Omental fat pad (tissue), 4 donors: ENCODE data around the gene TEX52. TPM values are rescaled to one million over a fixed set of nuclear protein-coding genes. Genes with fewer than 3 reads are reported as not detected.
A peak's percentile ranks its signal among the peaks of the same experiment; 100 is the strongest.

Experiments used
- ATAC-seq: fragments of 150-250 bp; one replicate; pipeline ENCODE4 v1.9.1; 2016; ENCODE audit warnings: mild to moderate bottlenecking, moderate library complexity; ENCODE audit not compliant: low FRiP score
- DNase-seq: peaks from one replicate; pipeline ENCODE4 v3.0.0-alpha.2; 2019; ENCODE audit warnings: low spot score
- total RNA-seq, 4 donors: library from RNA; depleted of rRNA; stranded (reverse); fragments of >200 nt; gene quantifications; one replicate each; pipeline ENCODE4 v1.1.0, GENCODE V29; 2016
- TF ChIP-seq, protein P1 (sequence below), 3 donors: fragments of 450-650 bp; IDR thresholded peaks; one replicate each; pipeline ENCODE4 v1.5.1; 2016 to 2017; ENCODE audit warnings: antibody characterized with exemption in 3 of 3, mild to moderate bottlenecking in 3 of 3, moderate library complexity in 2 of 3

TEX52 gene
- total RNA-seq, 4 donors from 2014 or later = not detected

DNA sequence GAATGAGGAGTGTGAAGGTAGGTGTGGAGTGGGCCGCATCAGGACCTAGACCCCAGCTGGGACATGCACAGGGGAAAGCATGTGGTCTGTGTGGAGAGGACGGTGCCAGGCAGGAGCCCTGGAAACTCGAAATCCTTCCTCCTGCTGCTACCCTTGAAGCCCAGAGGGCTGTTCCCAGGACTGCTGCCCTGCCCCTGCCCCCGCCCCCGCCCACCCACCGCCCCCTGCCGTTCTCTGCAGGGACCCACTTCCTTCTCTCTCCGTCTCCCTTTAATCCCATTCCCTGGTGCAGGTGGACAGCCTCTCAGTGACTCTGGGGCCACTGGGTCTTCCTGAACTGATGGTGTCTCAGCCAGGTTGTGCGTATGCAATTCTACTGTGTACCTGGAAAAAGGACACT lies 36.4 kb downstream of the TEX52 start:
- ATAC-seq (no peak), DNase-seq (no peak)
- TF ChIP-seq, protein P1, sequence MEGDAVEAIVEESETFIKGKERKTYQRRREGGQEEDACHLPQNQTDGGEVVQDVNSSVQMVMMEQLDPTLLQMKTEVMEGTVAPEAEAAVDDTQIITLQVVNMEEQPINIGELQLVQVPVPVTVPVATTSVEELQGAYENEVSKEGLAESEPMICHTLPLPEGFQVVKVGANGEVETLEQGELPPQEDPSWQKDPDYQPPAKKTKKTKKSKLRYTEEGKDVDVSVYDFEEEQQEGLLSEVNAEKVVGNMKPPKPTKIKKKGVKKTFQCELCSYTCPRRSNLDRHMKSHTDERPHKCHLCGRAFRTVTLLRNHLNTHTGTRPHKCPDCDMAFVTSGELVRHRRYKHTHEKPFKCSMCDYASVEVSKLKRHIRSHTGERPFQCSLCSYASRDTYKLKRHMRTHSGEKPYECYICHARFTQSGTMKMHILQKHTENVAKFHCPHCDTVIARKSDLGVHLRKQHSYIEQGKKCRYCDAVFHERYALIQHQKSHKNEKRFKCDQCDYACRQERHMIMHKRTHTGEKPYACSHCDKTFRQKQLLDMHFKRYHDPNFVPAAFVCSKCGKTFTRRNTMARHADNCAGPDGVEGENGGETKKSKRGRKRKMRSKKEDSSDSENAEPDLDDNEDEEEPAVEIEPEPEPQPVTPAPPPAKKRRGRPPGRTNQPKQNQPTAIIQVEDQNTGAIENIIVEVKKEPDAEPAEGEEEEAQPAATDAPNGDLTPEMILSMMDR (IDR thresholded peaks at IDR 0.05) = no peak

DNA sequence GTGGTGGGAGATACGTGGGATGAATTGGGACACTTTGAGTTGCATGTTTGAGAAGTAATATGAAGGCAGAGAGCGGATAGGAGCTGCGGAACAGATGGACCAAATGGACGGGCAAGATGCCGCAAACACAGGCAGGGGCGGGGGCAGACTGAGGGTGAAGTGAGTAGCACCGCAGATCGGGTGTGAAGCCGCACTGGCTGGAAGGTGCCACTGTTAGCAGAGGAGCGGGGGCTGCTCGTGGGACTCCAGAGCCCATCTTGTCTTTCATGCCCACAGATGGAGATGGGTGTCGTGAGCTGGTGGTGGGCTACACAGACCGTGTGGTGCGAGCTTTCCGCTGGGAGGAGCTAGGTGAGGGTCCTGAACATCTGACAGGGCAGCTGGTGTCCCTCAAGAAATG lies 37.0 kb downstream of the TEX52 start:
- TF ChIP-seq, protein P1 (IDR thresholded peaks at IDR 0.05) = no peak
- DNase-seq = no peak
- ATAC-seq = no peak

DNA sequence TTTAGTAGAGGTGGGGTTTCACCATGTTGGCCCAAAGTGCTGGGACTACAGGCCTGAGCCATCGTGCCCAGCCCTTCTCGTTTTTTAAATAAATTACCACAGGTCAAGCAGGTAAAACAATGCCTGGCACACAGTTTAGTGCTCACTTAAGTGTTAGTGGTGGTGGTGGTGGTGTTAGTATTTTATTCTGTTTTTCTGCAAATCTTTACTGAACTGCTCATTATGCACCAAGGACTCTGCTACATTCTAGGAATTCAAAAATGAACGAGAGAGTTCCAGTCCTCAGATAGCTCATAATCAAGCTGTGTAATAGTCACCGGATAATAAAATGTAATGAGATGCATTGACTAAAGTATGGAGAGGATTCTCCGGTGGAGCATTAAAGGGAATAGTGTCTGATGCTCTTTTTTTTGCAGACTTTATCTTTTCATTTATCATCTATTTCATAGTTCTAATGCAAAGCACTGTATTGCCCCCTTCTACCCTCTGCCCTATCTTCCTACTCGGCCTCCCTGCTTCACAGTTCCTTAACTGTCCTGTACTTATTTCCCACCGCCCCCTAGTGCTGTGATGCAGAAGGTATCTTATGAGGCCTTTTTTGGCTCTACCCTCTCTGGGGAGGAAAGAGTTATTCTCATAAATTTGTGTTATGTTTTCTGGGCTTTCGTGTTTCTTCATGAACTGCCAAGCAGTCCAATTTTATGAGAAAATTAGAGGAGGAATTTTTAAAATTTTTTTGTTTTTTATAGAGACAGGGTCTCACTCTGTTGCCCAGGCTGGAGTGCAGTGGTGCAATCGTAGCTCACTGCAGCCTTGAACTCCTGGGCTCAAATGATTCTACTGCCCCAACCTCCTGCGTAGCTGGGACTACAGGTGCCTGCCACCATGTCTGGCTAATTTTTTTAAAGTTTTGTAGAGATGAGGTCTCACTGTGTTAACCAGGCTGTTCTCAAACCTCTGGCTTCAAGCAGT lies 43.3 kb downstream of the TEX52 start:
- DNase-seq (no peak), ATAC-seq (peak; percentile 29)
- TF ChIP-seq, protein P1 (IDR thresholded peaks at IDR 0.05) = no peak

DNA sequence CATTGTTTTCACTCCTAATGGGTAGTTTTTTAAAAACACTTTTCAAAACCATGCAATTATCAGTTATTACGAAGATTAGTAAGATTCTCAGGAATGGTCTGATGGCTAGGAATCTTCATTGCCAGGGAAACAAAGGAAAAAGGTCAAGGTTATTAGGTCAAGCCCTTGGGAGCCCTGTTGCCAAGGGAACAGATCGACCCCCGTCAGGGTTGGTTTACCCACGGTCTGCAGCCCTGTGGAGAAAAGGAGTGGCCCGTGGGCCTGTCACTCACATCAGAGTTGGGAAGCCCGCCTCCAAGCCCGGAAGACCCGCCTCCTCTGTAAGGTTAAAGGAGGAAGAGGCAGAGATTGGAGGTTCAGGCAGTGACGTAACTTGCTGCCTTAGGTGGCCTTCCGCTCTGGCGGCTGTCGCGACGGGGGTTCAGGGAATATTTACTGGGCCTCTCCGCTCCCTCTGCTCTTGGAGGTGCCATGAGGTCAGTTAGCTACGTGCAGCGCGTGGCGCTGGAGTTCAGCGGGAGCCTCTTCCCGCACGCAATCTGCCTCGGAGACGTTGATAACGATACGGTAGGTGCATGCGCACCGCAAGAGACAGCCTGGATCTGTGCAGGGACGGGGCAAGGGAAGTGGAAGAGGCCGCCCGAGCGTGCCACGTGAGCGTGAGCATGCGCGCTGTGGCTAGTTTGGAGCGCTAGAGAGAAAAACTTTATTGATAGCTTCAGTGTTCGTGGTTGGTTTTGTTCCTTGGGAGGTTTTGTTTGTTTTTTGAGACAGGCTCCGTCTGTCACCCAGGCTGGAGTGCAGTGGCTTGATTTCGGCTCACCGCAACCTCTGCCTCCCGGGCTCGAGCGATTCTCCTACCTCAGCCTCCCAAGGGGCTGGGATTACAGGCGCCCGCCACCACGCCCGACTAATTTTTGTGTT lies 44.3 kb downstream of the TEX52 start, which contains the start of gene ITFG2:
TSS of gene ITFG2 (plus strand) at position 379 of the 924 bp plus-strand sequence. CDS start at position 472, 93 bp downstream.
- TF ChIP-seq, protein P1 (IDR thresholded peaks at IDR 0.05) = no peak
- ATAC-seq (peak; percentile 100), DNase-seq (peak; percentile 97)

DNA sequence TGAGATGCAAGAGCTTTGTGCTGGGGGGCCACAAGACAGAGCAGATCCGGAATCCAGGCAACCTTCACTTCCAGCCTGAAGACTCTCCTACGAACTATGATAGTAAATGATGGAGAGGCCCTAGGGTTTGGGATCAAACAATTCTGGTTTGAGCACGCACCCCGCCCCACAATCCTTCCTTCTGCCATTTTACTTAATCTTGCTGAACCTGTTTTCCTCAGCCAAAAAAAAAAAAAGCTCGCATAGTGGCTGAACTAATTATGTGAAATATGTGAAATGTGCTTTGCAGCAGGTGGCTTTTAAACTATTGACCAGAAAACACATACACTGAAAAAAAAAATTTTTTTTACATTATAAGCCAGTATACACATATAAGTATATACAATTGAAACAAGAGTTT lies 45.0 kb downstream of the TEX52 start:
- TF ChIP-seq, protein P1 (IDR thresholded peaks at IDR 0.05) = no peak
- ATAC-seq = no peak
- DNase-seq = no peak

DNA sequence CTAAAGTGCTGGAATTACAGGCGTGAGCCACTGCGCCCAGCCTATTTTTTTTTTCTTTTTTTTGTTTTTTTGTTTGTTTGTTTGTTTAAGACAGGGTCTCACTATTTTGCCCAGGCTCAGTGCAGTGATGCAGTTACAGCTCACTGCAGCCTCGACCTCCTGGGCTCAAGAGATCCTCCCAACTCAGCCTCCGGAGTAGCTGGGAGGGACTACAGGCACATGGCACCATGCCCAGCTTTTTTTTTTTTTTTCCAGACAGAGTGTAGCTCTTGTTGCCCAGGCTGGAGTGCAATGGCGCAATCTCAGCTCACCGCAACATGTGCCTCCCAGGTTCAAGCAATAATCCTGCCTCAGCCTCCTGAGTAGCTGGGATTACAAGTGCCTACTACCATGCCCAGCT lies 50.1 kb downstream of the TEX52 start:
- DNase-seq (no peak), ATAC-seq (no peak)
- TF ChIP-seq, protein P1 (IDR thresholded peaks at IDR 0.05) = no peak
